HG03457 (cell line): ENCODE measurements around the gene CALM3.

Experiments
- ATAC-seq: cut with Tn5 transposase; IDR thresholded peaks from one replicate; pipeline ENCODE4 v1.9.1; 2021; ENCODE audit warnings: moderate number of reproducible peaks; ENCODE audit not compliant: unreplicated experiment

CALM3 gene

DNA sequence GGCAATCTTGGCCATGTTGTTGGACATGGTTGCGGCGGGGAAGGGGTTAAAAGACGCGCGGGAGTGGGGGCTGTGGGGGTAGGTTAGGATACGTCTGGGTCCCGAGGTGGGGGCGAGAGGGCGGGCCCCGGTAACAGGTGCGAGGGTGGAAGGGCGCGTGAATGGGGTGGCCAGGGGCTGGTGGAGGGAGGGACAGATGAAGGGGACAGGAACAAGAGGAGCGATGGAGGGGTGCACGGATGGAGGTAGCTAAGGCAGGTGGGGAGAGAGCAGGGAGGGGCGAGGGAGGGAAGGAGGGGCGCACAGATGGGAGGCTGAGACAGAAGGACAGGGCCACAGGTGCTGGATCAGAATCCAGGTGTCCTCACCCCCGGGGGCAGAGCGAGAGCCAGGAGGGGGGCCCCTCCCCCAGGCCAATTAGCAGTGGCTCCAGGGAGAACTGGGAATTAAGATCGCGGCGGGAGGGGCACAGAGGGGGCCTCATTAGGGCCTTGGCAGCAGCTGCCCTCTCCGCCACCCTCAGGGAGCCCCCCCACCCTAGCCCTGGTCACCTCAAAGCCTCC, 33.6 kb downstream of the CALM3 start:
- ATAC-seq = no peak

DNA sequence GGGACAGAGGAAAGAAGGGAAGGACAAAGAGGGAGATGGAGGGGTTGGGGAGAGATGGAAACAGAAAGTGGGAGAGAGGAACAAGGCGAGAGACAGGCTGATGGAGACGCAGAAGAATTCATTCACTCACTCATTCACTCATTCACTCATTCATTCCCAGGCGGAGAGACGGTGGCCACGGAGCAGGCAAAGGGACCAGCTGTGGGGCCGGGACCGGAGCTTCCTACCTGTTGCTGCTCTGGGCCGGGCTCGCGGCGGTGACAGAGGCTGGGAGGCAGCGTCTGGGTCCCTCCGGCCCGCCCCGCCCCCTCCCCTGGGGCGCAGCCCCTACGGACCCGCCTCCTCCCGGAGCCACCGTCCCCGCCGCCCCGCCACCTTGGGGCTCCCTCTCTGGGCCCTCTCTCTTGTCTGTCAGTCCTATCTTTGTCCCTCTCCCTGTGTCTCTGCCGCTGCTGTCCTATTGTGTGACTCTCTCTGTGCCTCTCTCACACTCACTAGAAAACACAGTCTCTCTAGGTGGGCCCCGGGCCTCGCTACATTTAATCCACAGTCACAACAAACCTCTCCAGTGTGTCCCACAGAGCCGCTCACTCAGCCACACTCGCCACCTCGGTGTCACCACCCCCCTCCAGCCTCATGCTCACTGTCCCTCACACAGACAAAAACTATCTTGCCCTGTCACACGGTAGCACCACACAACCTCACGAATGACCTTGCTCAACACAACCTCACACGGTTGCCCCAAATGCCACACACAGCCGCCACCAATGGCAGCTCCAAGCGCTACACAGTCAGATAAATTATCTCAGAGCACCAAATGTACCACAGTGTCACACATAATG, 35.0 kb downstream of the CALM3 start, which contains the start of gene GNG8:
GNG8 (minus strand) TSS at position 283 of the 842 bp plus-strand sequence. CDS start 1,520 bp downstream, outside the sequence.
- ATAC-seq = no peak

DNA sequence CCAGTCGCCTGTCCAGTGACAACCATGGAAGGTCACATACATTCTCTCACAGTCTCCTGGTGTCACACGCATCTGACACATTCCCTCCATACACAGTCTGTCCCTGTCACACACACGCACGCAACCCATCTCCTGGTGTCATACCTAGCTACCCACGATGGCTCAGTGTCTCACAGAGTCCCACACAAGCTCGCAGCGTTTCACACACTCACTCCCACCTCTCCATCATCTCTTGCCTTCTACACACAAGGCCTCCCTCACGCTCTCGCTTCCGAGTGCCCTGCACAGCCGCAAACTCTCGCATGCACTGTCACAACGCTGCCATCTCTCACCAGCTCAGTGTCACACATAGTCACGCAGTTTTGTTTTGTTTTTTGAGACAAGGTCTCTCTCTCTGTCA, 36.1 kb downstream of the CALM3 start:
- no peak for ATAC-seq

DNA sequence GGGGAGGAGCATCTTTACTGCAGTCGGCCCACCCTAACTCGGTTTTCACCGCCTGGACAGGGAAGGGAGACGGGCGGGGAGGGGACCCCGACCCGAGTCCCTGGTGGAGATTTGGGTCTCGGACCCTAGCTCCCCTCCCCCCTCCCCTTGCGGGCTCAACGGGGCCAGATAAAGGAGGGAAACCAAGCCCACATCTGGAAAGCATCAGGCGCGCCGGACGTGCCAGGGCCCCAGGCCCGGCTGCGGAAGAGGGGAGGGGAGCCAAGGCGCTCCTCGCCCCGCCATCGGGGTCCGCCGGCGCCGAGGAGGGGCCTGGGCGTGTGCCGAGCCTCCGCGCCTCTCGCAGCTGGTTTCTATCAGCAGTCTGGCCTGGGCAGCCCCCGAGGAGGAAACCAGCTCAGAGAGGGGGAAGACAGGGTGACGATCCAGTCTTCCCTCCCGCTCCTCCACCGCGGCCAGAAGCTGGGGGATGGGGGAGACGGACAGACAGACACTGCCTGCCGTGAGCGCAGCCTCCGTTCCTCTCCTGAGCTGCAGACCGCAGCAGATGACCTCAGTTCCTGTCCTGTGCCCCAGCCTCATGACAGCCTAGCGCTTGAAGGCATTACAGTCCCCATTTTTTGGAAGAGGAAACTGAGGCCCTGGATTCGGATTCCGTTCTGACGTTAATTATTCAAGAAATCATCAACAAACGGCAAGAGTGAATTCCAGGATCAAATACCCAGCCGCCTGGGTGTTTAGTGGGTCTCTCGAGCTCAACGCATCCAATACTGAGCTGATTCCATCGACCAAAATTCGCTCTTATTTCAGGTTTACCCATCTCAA, 38.4 kb downstream of the CALM3 start:
- ATAC-seq = no peak

DNA sequence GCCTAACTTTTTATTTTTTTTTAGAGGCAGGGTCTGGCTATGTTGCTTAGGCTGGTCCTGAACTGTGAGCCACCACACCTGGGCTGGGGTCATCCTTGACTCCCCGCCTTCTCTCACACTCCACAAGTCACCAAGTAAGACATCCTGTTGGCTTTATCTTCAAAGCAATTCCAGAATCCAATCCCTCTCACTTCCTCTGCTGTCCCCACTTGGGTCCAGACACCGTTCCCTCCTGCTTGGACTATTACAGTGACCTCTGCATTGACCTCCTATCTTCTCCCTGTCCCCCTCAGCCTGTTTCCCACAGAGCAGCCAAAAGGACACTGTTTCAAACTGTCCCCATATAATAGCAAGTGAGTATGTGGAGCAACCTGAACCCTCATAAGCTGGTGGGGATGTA, 39.5 kb downstream of the CALM3 start:
- ATAC-seq = no peak

DNA sequence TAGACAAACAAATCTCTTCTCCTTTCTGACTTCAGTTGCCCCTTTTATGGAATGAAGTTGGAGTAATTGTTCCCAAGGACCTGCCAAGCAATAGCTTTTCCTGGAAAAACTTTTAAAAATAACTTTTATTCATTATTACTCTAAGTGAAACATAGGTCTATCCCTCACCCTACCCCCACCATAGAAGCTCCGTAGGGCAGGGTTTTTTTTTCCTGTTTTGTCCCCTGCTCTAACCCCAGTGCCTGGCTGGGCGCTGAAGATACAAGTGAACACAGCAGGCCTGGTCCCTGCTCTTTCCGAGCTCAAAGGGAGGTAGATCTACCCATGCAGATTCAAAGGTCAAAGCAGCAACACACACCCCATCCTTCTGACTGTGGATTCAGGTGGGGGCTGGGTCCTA, 43.6 kb downstream of the CALM3 start:
- ATAC-seq = no peak

DNA sequence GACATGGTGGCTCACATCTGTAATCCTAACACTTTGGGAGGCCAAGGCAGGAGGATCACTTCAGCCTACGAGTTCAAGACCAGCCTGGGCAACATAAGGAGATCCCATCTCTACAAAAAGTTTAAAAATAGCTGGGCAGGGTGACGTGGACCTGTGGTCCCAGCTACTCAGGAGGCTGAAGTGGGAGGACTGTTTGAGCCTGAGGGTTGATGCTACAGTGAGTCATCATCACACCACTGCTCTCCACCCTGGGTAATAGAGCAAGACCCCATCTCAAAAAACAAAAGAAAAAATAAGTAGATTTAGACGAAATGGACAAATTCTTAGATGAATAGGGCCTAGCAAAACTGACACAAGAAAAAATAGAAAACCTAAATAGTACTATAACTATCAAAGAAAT, 45.3 kb downstream of the CALM3 start:
- no peak for ATAC-seq

DNA sequence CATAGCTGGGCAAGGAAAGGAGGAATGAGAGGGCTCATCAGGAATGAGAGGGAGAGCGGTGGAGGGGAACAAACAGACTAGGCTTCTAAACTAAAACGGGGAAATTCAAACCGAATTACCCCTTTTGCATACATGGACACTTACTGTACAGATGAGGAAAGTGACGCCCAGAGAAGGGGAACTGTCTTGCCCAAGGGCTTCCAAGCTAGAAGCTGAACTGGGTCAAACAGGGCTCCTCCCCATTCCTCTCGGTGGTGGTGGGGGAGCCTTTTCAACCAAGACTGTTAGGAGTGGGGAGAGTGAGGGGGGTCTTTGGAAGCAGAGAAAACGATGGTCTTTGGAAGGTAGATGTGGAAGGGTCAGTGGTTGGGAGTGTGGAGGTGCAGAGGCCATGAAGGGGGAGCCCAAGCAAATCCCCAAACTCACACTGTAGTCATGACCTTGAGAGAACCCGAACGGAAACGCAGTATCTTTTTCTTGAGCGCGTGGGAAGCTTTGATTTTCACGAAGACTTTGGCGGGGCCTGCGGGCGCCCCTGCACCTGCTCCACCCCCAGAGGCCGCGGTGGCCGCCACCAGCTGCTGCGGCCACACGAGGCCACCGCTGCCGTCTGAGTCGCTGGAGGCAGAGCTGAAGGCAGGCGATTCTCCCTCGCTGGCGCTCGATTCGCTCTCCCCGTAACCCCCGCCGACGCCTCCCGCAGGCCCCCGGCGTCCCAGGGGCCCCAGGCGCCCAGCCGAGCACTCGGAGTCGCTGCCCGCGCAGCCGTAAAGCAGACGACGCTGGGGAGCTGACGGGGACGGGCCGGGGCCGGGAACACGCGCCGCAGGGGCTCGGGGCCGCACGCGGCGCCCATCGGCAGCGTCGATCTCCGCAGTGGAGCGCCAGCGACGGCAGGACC, 47.2 kb downstream of the CALM3 start:
- ATAC-seq = no peak

DNA sequence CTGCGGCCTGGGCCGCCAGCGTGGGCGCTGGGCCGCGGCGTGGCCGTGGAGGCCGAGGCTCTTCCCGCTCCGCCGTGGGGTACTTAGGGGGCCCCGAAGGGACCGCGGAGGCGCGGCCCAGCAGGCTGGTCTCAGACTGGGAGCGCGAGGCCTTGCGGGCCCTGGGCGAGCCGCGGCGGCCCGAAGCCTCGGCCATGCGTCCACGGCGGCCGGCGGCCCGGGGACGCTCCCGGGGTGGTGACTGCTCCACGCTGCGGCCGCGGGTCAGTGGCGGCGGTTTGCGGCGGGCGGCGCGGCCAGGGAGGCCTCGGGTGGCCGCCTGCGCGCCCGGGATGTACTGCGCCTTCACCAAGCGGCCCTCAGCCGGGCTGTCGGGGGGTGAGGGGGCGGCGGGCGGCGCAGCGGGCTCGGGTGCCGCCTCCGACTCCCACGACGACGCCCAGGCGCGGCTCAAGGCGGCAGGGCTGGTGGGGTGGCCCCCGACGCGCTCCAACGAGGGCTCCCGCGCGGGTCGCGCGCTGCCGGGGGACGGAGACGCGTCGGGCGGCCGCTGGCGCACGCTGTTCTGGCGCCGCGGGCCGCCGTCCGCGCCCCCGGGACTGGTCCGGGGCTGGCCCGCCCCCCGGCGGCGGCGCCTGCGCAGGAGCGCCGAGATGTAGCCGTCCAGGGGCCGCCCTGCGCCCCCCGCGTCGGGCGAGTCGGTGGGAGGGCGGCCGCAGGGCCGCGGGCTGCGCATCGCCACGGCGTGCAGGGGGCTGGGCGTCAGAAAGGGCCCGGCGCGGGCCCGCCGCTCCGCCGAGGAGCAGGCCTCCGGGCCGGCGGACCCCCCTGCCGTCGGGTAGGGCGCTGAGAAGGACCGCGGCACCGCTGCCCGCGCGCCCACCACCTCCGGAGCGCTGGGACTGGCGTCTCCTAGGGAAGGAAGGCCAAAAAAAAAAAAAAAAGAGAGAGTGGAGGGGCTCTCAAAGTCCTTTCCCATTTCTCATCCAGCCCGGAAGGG, 48.1 kb downstream of the CALM3 start:
- no peak for ATAC-seq

DNA sequence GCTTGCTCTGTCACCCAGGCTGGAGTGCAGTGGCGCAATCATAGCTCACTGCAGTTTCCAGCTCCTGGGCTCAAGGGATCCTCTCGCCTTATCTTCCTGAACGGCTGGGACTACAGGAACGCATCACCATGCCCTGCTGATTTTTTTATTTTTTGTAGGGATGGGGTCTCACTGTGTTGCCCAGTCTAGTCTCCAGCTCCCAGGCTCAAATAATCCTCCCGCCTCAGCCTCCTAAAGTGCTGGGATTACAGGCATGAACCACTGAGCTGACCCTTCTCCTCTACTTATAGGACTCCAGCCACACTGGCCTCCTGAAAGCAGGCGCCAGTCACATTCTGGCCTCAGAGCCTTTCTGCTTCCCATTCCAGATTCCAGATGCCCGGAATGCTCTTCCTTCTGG, 49.3 kb downstream of the CALM3 start:
- no peak for ATAC-seq

DNA sequence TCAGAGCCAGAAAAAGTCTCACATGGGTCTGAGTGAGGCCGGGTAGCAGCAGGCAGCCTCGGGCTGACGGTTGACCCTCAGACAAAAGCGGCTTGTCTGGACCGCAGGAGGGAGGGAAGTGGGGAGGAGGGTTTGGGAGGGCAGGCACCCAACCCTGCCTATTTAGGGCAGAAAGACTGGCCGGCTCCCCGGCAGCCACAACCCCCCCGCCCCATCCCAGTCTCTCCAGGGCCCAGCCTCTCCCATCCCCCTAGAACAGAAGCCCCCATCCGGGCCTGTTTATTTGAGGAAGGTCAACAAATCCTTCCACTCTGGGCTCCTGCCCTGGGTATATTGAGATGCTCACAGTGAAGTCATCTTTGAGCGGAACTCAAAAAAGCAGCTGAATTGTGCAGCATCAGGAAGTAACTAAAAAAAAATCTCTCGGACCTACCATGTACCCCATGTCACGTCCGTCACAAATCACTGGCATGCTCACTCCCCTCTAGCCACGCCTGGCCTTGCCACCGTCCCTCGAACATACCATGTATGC, 53.6 kb downstream of the CALM3 start:
- ATAC-seq = no peak

DNA sequence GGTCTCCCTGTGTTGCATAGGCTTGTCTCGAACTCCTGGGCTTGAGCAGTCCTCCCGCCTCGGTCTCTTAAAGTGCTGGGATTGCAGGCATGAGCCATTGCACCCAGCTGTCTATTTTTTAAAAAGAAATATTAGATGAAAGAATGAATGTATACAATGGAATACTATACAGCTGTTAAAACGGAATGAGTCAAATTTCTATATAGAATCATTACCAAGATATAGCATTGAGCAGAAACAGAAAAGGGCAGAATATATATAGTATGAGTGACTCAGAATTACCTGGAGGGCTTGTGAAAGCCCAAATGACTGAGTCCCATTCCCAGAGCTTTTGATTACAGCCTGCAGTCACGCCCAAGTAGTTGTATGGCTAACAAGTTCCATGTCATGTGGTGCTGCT, 55.4 kb downstream of the CALM3 start:
- ATAC-seq = no peak

DNA sequence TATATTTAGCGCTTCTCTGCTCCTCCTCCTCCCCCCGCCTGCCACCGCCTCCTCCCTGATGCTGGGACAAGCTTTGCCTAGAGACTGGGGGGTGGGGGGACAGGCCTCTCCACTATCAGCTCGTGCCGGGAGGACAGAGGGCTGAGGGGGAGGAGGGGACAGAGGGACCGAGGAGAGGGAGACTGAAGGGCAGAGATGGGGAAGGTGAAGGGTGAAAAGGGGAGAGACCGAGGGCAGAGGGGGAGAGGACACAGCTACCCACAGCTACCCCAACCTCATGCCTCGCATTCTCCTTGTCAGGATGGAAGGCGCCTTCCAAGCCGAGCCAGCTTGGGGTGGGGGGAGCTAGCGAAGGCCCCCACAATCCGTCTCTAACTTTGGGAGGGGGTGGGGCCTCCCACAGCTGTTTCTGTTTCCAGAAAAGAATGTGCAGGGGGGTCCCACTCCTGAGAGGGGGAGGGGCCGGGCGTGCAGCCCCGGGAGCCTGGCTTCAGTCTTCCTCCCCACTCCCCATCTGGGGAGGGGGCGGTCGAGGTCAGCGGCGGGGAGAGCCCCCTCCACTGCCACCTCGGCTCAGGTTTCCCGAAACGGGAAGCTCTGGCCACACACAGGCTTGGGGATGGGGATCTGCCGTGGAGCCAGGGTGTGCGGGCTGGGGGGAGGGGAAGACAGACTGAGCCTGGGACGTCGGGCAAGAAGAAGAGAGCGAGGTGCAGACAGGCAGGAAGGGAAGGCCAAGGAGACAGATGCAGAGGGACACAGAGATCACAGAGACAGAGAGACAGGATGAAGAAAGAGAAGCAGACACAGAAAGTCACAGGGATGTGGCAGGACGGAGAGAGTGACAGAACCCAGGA, 58.2 kb downstream of the CALM3 start:
- no peak for ATAC-seq

DNA sequence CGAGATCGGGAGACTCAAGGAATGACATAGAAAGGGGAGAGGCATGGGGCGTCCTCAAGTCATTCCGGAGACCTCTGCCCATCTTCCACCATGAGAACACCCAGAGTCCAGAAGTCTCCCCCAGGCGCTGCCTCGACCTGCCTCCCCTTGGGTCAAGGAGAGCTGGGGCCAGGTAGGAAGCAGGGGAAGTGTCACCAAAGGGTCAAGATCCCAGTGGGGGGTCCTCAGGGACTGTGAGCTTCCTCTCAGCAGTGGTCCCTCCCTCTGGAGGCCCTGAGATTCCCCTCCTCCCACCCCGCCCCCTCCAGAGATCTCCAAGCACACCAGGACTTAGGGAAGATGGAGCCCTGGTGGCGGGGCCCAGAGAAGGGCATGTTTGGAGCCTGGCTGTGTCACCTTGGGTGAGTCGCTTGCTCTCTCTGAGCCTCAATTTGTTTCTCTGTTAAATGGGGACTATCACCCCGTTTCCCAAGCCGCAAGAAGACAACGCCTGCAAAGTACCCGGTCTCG, 58.9 kb downstream of the CALM3 start:
- no peak for ATAC-seq
